HG03097 (cell line): ENCODE results near the gene PLA2G2A.
"Not testable (repeated sequence)": the region's sequence is repeated elsewhere in the genome, so short reads cannot be mapped to it uniquely, and the experiment has no call there.

Experiments
- ATAC-seq: cut with Tn5 transposase; IDR thresholded peaks from one replicate; pipeline ENCODE4 v1.9.1; 2021; ENCODE audit not compliant: unreplicated experiment, low FRiP score

The PLA2G2A gene

GRCh38 chr1:19979494-19979977, at the start of gene PLA2G2A:
TSS of gene PLA2G2A (minus strand) at chr1:19979618. CDS start at chr1:19978773, 845 bp downstream.
- no peak for ATAC-seq

DNA sequence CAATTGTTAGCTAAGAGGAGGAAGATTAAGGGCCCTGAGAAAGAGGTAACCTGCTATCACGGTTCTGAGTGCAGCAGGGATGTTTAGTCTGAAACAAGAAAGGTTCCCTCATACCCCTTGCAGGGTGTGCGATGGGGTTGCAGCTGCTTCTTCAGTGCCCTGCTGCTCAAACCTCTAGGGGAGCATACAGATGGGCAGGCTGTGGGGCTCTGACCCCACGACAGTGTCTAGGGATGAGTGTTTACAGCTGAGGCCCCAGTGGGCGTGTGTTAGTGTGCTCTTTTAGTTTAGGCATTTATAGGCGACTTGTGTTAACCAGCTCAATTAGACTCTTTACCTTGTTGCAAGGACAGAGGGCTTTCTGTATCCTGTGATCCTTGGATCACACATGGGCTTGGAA, 49.3 kb upstream of the PLA2G2A start:
- no peak for ATAC-seq

DNA sequence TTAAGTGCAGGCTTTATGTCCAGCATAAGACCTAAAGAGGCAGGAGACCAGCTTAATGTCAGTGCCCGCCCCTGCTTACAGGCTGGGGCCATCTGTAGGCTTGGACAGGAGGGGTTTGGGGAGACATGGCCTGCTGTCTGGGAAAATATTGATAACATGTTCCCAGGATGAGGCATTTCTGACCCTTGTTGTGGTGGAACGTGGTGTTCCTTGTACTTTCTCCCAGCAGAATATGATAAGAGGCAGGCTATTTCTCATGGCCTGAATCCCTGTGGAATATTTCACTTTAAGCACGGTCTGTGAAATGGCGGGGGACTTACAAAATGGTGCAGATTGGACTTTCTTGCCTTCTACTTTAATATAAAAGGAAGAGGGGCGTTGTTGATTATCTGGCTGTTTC, 48.7 kb upstream of the PLA2G2A start:
- ATAC-seq: no peak

- ATAC-seq: no peak
Measured at GRCh38 chr1:20017741-20018140, 38.3 kb upstream of the PLA2G2A start.

GRCh38 chr1:20014153-20014552, 34.7 kb upstream of the PLA2G2A start:
- no peak for ATAC-seq

GRCh38 chr1:20010016-20010415, 30.6 kb upstream of the PLA2G2A start:
- no peak for ATAC-seq

DNA sequence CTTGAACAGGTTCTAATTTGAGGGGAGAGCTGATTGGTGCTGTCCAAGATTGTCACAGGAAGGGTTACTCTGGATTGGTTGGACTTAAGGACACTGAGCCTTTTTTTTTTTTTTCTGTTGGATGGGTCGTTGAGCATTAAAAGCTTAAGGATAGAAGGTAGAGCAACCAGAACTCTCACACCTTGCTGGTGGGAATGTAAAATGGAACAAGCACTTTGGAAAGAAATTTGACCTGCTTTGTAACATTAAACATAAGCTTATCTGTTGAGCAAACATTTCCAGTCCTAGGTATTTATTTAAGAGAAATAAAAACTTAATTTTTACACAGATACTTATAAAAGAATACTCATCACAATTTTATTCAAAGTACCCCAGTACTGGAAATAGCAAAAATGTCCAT, 29.8 kb upstream of the PLA2G2A start:
- no peak for ATAC-seq

DNA sequence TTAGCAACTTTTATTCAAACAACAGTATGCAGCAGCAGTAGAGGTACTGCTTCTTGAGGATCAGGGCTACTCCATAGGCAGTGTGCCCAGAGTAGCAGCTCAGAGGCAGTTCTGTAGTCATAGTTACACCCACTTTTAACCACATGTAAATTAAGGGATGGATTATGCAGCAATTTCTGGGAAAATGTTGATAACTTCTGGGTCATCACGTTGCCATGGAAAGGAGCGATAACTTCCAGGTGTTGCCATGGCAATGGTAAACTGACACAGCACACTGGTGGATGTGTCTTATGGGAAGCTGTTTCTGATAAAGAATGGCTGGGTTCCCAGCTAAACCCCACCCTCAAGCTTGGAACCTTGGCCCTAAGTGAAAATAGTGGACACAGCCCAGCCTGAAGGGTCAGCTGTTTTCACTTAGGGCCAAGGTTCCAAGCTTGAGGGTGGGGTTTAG, 29.0 kb upstream of the PLA2G2A start:
- no peak for ATAC-seq

DNA sequence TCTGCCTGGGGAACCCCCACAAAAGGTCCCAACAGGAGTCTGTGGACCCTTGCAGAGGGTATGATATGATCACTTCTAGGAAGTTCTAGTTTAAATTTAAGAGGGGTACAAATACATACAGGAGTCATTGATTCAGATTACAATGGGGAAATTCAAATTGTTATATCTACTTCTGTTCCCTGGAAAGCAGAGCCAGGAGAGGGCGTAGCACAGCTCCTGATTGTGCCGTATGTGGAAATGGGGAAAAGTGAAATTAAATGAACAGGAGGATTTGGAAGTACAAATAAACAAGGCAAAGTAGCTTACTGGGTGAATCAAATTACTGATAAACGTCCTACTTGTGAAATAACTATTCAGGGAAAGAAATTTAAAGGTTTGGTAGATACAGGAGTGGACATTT, 19.4 kb upstream of the PLA2G2A start:
- ATAC-seq: not testable (repeated sequence)

GRCh38 chr1:19990689-19991088, 11.3 kb upstream of the PLA2G2A start:
- no peak for ATAC-seq

GRCh38 chr1:19990182-19990582, 10.8 kb upstream of the PLA2G2A start:
- not testable (repeated sequence) for ATAC-seq

DNA sequence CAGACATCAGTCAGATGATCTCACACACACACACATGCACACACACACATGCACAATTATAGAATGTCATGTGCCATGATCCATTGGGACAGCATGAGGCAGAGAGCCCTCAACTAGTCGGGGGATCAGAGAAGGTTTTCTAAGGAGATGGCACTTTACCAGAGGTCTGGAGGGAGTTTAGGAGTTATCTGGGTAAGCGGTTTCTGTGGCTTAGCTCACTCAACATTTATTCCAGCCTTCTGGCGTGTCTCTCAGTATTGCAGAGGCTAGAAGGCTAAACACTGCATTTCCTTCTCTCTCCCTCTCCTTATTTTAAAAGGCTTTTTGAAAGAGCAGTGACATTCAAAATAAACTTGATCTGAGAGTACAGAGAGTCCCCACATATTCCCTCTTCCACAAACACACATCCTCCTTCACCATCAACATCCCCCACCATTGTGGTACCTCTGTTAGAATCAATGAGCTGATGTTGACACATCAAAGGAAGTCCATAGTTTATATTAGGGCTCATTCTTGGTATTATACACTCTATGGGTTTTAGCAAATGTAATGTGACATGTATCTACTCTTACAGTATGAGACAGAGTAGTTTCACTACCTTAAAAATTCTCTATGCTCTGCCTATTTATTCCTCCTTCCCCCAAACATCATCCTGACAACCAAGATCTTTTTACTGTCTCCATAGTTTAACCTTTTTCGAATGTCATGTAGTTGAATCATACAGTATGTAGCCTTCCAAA, 9.0 kb upstream of the PLA2G2A start:
- ATAC-seq: no peak

GRCh38 chr1:19987719-19988118, 8.3 kb upstream of the PLA2G2A start:
- ATAC-seq: no peak

GRCh38 chr1:19984409-19985016, 5.1 kb upstream of the PLA2G2A start:
- not testable (repeated sequence) for ATAC-seq

GRCh38 chr1:19981507-19982312, 2.3 kb upstream of the PLA2G2A start:
- no peak for ATAC-seq

DNA sequence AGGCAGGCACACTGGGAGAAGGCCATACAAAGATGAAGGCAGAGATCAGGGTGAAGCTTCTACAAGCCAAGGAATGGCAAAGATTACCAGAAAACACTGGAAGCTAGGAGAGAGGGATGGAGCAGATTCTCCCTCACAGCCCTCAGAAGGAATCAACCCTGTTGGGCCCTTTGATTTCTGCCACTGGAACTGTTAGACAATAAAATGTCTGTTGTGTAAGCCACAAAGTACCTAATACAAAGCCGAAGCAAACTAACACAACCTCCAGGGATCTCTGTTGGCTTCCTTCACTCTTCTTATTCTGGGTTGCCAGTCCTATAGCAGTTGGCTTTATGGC, 1.7 kb upstream of the PLA2G2A start:
- no peak for ATAC-seq

GRCh38 chr1:19980314-19980713, 896 bp upstream of the PLA2G2A start:
- ATAC-seq: no peak

GRCh38 chr1:19978143-19978542, 1.3 kb downstream of the PLA2G2A start:
- no peak for ATAC-seq

DNA sequence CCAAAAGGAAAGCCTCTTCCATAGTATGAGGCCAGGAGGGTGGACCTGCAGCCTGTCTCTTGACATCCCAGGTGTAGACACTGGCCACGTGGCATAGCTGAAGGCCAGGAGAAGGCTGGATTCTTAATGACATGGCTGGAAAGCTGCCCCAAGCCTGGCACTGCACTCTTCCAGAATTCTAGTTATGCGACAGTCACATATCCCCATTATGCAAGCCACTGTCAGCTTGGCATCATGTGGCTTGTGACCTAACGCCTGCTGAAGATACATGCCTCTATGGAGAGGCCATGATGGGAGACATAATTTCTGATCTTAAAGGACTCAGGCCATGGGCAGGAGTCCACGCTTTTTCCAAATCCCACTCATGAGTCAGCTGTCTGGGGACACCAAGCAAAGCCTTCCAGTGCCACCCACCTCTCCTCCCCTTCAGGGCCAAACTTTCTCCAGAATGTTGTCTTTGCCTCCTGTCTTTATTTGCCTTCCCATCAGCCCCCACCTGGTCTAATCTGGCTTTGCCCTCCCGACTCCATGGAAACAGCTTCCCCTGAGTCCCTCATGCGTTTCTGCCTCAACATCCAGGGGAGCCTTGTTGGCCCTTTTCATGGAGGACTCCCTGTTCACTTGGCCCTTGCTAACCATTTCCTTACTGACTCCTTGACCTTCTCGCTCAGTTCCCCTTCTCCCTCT, 3.0 kb downstream of the PLA2G2A start:
- ATAC-seq: no peak

- ATAC-seq: no peak
Measured at GRCh38 chr1:19975423-19976193, 3.8 kb downstream of the PLA2G2A start.
